Measurements from ENCODE around the gene IMMP2L. TPM values are rescaled to one million over a fixed set of nuclear protein-coding genes. Genes with fewer than 3 reads are reported as not detected.

Gene IMMP2L
- total RNA-seq, 1 experiment from 2014 or later: 8.8 TPM

- CTCF ChIA-PET: no interaction called here
- ATAC-seq (no peak), DNase-seq (ENCODE audit: low read depth, low spot score) (no peak)
- no TSS peak for BruUV-seq (replicated peaks)
- Histone ChIP-seq H3K27ac (ENCODE audit: low read length) (no peak overlapping the region), H3K9me3 (ENCODE audit: control insufficient read depth, insufficient read depth, low read depth, low read length) (no peaks in the 10 kb centered on the region), H3K4me1 (ENCODE audit: control insufficient read depth, insufficient read depth, low read length) (no peaks in the 10 kb centered on the region), H3K27me3 (ENCODE audit: control insufficient read depth, insufficient read depth, low read length) (no peaks in the 10 kb centered on the region), H3K4me3 (ENCODE audit: low read depth in 2 of 2, low read length in 2 of 2) (no peak overlapping the region), H3K36me3 (ENCODE audit: control insufficient read depth, insufficient read depth, low read length) (no peaks in the 10 kb centered on the region)
- in situ Hi-C loops (cut with HindIII; ENCODE audit: low pct_unique_long_range_greater_than_20kb, low sequenced_read_pairs): no loop called here
- POLR2A ChIA-PET: no interaction called here
- intact Hi-C loops (cut with micrococcal nuclease; ENCODE audit: unreplicated experiment): no loop called here
- TF ChIP-seq REST (IDR thresholded peaks at IDR 0.05; ENCODE audit: insufficient read depth in 1 of 2, low read depth in 2 of 2, low read length in 1 of 2) (no peak), CTCF (IDR thresholded peaks at IDR 0.05) (no peak), SIN3A (IDR thresholded peaks at IDR 0.05; ENCODE audit: borderline replicate concordance, insufficient read depth, low read depth, low read length) (no peak)
These were observed 475.8 kb downstream of the IMMP2L start for GRCh38 chr7:111086532-111086931.

GRCh38 chr7:111085356-111085755 is 476.9 kb downstream of the IMMP2L start:
- in situ Hi-C loops (cut with HindIII; ENCODE audit: low pct_unique_long_range_greater_than_20kb, low sequenced_read_pairs) (no loop called here), intact Hi-C loops (cut with micrococcal nuclease; ENCODE audit: unreplicated experiment) (no loop called here)
- H3K27me3 ChIP-seq (ENCODE audit: control insufficient read depth, insufficient read depth, low read length): no peaks in the 10 kb centered on the region
- H3K9me3 ChIP-seq (ENCODE audit: control insufficient read depth, insufficient read depth, low read depth, low read length): no peaks in the 10 kb centered on the region
- H3K27ac ChIP-seq (ENCODE audit: low read length): no peak overlapping the region
- DNase-seq (ENCODE audit: low read depth, low spot score) (no peak), ATAC-seq (no peak)
- POLR2A ChIA-PET: no interaction called here
- CTCF ChIA-PET: no interaction called here
- H3K4me3 ChIP-seq (ENCODE audit: low read depth in 2 of 2, low read length in 2 of 2): no peak overlapping the region
- BruUV-seq (replicated peaks): no TSS peak
- H3K4me1 ChIP-seq (ENCODE audit: control insufficient read depth, insufficient read depth, low read length): no peaks in the 10 kb centered on the region
- TF ChIP-seq REST (IDR thresholded peaks at IDR 0.05; ENCODE audit: insufficient read depth in 1 of 2, low read depth in 2 of 2, low read length in 1 of 2): no peak
- no peak for TF ChIP-seq TCF7L2 (IDR thresholded peaks at IDR 0.05; ENCODE audit: low read depth, low read length)
- TF ChIP-seq POLR2AphosphoS5 (IDR thresholded peaks at IDR 0.05; ENCODE audit: low read depth, low read length): no peak
- no peak for TF ChIP-seq CTCF (IDR thresholded peaks at IDR 0.05)
- TF ChIP-seq SIN3A (IDR thresholded peaks at IDR 0.05; ENCODE audit: borderline replicate concordance, insufficient read depth, low read depth, low read length): no peak
- H3K36me3 ChIP-seq (ENCODE audit: control insufficient read depth, insufficient read depth, low read length): no peaks in the 10 kb centered on the region
